Renal pelvis (tissue), 4 donors: ENCODE measurements around the gene CCDC59. TPM values are rescaled to one million over a fixed set of nuclear protein-coding genes. Genes with fewer than 3 reads are reported as not detected.

Source experiments
- DNase-seq: peaks from one replicate; pipeline ENCODE4 v3.0.0-alpha.2; 2013
- polyA plus RNA-seq, 3 donors: library from polyadenylated mRNA; unstranded; fragments of 120-200 nt; gene quantifications; one replicate each; pipeline ENCODE4 v1.2.1, GENCODE V29; 2013; ENCODE audit not compliant: insufficient read length in 3 of 3

Gene CCDC59
- polyA plus RNA-seq, 3 donors, result 45.8 to 54.0 (median 46.9) TPM

DNA sequence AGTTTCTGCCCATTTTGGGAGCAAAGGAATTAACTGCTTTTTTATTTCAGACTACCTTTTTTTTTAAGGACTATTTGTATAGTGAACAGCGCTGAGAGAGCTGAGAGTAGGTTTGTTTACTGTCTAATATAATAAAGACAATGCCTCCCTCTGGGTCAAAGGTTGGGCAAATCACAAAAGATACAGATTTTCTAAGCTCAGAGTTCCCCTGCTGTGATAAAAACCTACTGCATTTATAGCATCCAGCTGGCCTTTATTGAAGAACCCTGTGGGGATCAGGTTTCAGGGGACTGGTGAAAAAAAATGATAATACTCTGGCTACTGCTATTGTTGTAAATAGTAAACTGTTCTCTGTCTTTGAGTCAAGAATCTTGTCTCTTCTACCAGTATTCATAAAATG lies 28.7 kb downstream of the CCDC59 start:
- no peak for DNase-seq

GRCh38 chr12:82327861-82328260 lies 30.3 kb downstream of the CCDC59 start:
- no peak for DNase-seq

DNA sequence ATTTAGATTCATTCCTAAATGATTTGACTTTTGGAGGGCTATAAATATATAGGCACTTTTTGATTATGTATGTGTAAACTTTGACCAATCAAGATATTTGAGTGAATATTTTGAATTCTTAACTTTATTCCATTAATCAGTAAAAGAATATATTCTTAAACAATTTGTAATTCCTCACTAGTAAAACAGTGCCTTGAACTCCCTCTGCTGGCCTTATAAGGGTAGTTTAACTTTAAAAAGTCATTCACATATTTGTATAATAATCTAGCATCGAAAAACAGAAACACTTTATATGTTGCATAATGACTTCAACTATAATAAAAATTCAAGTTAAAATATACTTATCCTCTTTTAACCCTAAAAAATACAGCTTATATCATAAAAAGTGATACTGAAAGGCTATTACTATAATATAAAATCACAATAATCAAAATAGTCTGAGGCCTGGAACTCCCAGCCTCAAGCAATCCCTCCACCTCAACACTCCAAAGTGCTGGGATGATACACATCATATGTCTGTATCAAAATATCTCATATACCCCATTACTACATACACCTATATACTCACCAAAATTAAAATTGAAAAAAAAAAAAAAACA lies 31.2 kb downstream of the CCDC59 start:
- peak; percentile 8 for DNase-seq

- no peak for DNase-seq
Measured at GRCh38 chr12:82325540-82326336, 32.4 kb downstream of the CCDC59 start.

DNA sequence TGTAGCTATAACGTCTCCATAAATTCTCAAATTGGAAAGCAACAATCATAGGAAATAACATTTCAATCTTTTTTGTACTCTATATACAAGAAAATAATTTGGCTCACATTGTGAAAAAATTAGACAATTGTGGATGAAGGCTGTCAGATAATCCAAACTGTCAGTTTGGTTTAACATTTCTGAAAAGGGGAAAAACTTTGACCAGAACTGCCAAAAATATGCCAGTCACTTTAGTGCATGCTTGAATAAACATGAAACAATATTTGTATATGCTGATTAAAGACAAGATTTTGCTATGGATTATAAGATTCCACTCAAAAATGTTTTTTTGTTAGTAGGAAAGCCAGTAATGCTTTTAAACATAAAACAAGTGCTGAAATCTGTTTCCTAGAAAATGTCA lies 38.9 kb downstream of the CCDC59 start:
- DNase-seq, result no peak

GRCh38 chr12:82314406-82314892 lies 43.7 kb downstream of the CCDC59 start:
- no peak for DNase-seq

Other genes with a start within 250 kb of the CCDC59 start
- 10 to 100 TPM; 13.5 to 17.7 (median 17.3) TPM for gene METTL25, start 142 bp upstream of the CCDC59 start, polyA plus RNA-seq